ENCODE results near the gene MEIS2.

Gene MEIS2

DNA sequence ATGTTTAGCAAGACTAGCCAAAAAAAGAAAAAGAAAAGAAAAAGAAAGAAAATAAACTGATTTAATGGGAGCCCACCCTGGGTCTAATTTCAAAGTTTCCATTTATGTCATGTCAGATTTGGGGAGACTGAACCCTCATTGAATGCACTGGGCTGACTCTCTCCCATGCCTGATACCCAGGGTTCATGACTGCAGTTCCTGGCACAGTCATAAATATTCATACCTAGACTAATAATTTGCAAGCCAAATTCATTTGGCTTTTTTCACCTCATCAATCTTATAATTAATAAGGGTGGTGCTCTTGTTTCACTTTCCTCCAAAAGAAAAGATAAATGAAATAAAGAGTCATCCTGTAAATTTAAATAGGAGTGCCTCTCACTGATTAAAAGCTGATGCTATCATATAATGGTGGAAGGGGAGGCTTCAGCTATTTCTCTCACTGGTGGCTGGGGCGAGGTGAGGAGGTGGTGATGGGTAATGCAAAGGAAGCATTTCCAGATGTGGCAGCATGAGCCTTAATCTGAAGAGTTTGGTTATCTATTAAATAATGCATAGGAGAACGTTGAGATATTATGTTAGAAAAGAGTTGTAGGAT lies 224.5 kb downstream of the MEIS2 start:
- TF ChIP-seq POLR2A (IDR thresholded peaks at IDR 0.05; ENCODE audit: extremely low read depth, insufficient read length) = no peak
- no peak overlapping the region for H3K4me3 ChIP-seq (ENCODE audit: low read depth, low read length)
- DNase-seq (ENCODE audit: low read depth) = no peak

GRCh38 chr15:36874930-36875329 lies 225.4 kb downstream of the MEIS2 start:
- no peak overlapping the region for H3K4me3 ChIP-seq (ENCODE audit: low read depth, low read length)
- DNase-seq (ENCODE audit: low read depth) = no peak
- TF ChIP-seq MAX (IDR thresholded peaks at IDR 0.05; ENCODE audit: low read depth, low read length) = no peak

- no peak overlapping the region for H3K4me3 ChIP-seq (ENCODE audit: low read depth, low read length)
- no peak for TF ChIP-seq CTCF (IDR thresholded peaks at IDR 0.05; ENCODE audit: low read depth, low read length)
- no peak for TF ChIP-seq POLR2A (IDR thresholded peaks at IDR 0.05; ENCODE audit: extremely low read depth, insufficient read length)
- TF ChIP-seq MYC (IDR thresholded peaks at IDR 0.05; ENCODE audit: low read depth, low read length) = no peak
- no peak for TF ChIP-seq MAX (IDR thresholded peaks at IDR 0.05; ENCODE audit: low read depth, low read length)
- no peak for DNase-seq (ENCODE audit: low read depth)
Measured at GRCh38 chr15:36867436-36867835, 232.9 kb downstream of the MEIS2 start.

- DNase-seq (ENCODE audit: low read depth) = no peak
- H3K4me3 ChIP-seq (ENCODE audit: low read depth, low read length) = no peak overlapping the region
- no peak for TF ChIP-seq MAX (IDR thresholded peaks at IDR 0.05; ENCODE audit: low read depth, low read length)
Measured at GRCh38 chr15:36866896-36867295, 233.5 kb downstream of the MEIS2 start.

GRCh38 chr15:36863570-36863969 lies 236.8 kb downstream of the MEIS2 start:
- TF ChIP-seq MAX (IDR thresholded peaks at IDR 0.05; ENCODE audit: low read depth, low read length) = no peak
- no peak for TF ChIP-seq CTCF (IDR thresholded peaks at IDR 0.05; ENCODE audit: low read depth, low read length)
- TF ChIP-seq MYC (IDR thresholded peaks at IDR 0.05; ENCODE audit: low read depth, low read length) = no peak
- no peak for TF ChIP-seq POLR2A (IDR thresholded peaks at IDR 0.05; ENCODE audit: extremely low read depth, insufficient read length)
- H3K4me3 ChIP-seq (ENCODE audit: low read depth, low read length) = no peak overlapping the region
- DNase-seq (ENCODE audit: low read depth) = no peak

GRCh38 chr15:36860792-36861191 lies 239.6 kb downstream of the MEIS2 start:
- DNase-seq (ENCODE audit: low read depth) = no peak
- TF ChIP-seq MAX (IDR thresholded peaks at IDR 0.05; ENCODE audit: low read depth, low read length) (no peak), POLR2A (IDR thresholded peaks at IDR 0.05; ENCODE audit: extremely low read depth, insufficient read length) (no peak), MYC (IDR thresholded peaks at IDR 0.05; ENCODE audit: low read depth, low read length) (no peak), CTCF (IDR thresholded peaks at IDR 0.05; ENCODE audit: low read depth, low read length) (no peak)
- no peak overlapping the region for H3K4me3 ChIP-seq (ENCODE audit: low read depth, low read length)

- no peak for DNase-seq (ENCODE audit: low read depth)
- no peak overlapping the region for H3K4me3 ChIP-seq (ENCODE audit: low read depth, low read length)
- TF ChIP-seq CTCF (IDR thresholded peaks at IDR 0.05; ENCODE audit: low read depth, low read length) = no peak
- no peak for TF ChIP-seq POLR2A (IDR thresholded peaks at IDR 0.05; ENCODE audit: extremely low read depth, insufficient read length)
- TF ChIP-seq MYC (IDR thresholded peaks at IDR 0.05; ENCODE audit: low read depth, low read length) = no peak
- TF ChIP-seq MAX (IDR thresholded peaks at IDR 0.05; ENCODE audit: low read depth, low read length) = no peak
Measured at GRCh38 chr15:36858423-36858822, 241.9 kb downstream of the MEIS2 start.

Measured in NB4 (cell line).